Esophagus muscularis mucosa (tissue), 4 donors: ENCODE data around the gene SORCS2. TPM values are rescaled to one million over a fixed set of nuclear protein-coding genes. Genes with fewer than 3 reads are reported as not detected.

Experiments
- DNase-seq: peaks from one replicate; pipeline ENCODE4 v3.0.0-alpha.2; 2017; ENCODE audit errors: extremely low spot score
- H3K27ac ChIP-seq, 4 donors: fragments of 200-600 bp; sonication (generic); replicated peaks in 1 of 4; 1 replicate in 3 of 4; 2 replicates in 1 of 4; pipeline ENCODE4 v1.5.1; 2016 to 2019; ENCODE audit warnings: mild to moderate bottlenecking in 1 of 4
- H3K27me3 ChIP-seq, 4 donors: fragments of 200-600 bp; sonication (generic); one replicate each; pipeline versions ENCODE4 v1.5.1 to v1.6.0; 2016 to 2019
- H3K36me3 ChIP-seq, 4 donors: fragments of 200-600 bp; sonication (generic); one replicate each; pipeline ENCODE4 v1.5.1; 2016 to 2019
- H3K4me1 ChIP-seq, 4 donors: fragments of 200-600 bp; sonication (generic); one replicate each; pipeline ENCODE4 v1.5.1; 2016 to 2019
- H3K4me3 ChIP-seq, 4 donors: fragments of 200-600 bp; sonication (generic); 1 replicate in 2 of 4; 2 replicates in 2 of 4; pipeline ENCODE4 v1.5.1; 2016 to 2019; ENCODE audit warnings: mild to moderate bottlenecking in 4 of 4, moderate library complexity in 1 of 4
- H3K9me3 ChIP-seq, 4 donors: fragments of 200-600 bp; sonication (generic); 1 replicate in 3 of 4; 2 replicates in 1 of 4; pipeline ENCODE4 v1.5.1; 2016 to 2019
- CTCF ChIP-seq, 3 experiments: fragments of 200-600 bp in 2 of 3; fragments of 450-650 bp in 1 of 3; sonication (generic) in 2 of 3; IDR thresholded peaks; one replicate each; pipeline ENCODE4 v1.5.1; 2017 to 2019; ENCODE audit warnings: antibody characterized with exemption in 3 of 3, mild to moderate bottlenecking in 2 of 3, moderate library complexity in 1 of 3
- EP300 ChIP-seq: sonication (generic); formaldehyde crosslinking; IDR thresholded peaks from one replicate; pipeline ENCODE4 v1.6.1; 2017; ENCODE audit warnings: antibody characterized with exemption
- POLR2A ChIP-seq: fragments of 450-650 bp; IDR thresholded peaks from one replicate; pipeline ENCODE4 v1.6.1; 2017; ENCODE audit warnings: antibody characterized with exemption, moderate library complexity, mild to moderate bottlenecking, low read depth
- POLR2AphosphoS5 ChIP-seq, 2 donors: sonication (generic); formaldehyde crosslinking; IDR thresholded peaks; one replicate each; pipeline ENCODE4 v1.6.1; 2017; ENCODE audit warnings: antibody characterized with exemption in 2 of 2
- WGBS: methylation state at CpG from one replicate; pipeline ENCODE4 v1.1.5; 2018; 5-methylcytosine and 5-hydroxymethylcytosine counted together
- intact Hi-C: fragments of 100-400 bp; cut with DNase I; formaldehyde crosslinking; loops from one replicate; pipeline ENCODE4 v1.15.1; 2023
- total RNA-seq, 4 donors: library from RNA; depleted of rRNA; stranded (reverse); fragments of >200 nt; gene quantifications; one replicate each; pipeline versions ENCODE4 v1.1.0 to v1.2.1, GENCODE V29; 2016

Gene SORCS2
- total RNA-seq, 4 donors from 2014 or later: 3.3 to 10.1 (median 4.3) TPM

GRCh38 chr4:7774301-7775294 is 582.3 kb downstream of the SORCS2 start:
- intact Hi-C loops: no loop called here
- no peak for TF ChIP-seq POLR2AphosphoS5 (IDR thresholded peaks at IDR 0.05)
- no peak for TF ChIP-seq POLR2A
- no peak for TF ChIP-seq CTCF (IDR thresholded peaks at IDR 0.05)
- 93% methylated on average over 22 of the region's 22 CpGs for WGBS
- Histone ChIP-seq H3K4me3 (no peak overlapping the region), H3K27ac (no peak overlapping the region), H3K27me3 (no peaks in the 10 kb centered on the region), H3K9me3 (no peaks in the 10 kb centered on the region), H3K36me3 (peaks cover 27 to 88% (median 60%) of the 10 kb centered on the region in 4 donors), H3K4me1 (peaks cover 9 to 60% (median 46%) of the 10 kb centered on the region in 4 donors)
- DNase-seq: no peak

GRCh38 chr4:7775396-7775795 is 583.1 kb downstream of the SORCS2 start:
- H3K27ac ChIP-seq: no peak overlapping the region
- DNase-seq: no peak
- H3K27me3 ChIP-seq: no peaks in the 10 kb centered on the region
- H3K4me1 ChIP-seq: peaks cover 8 to 60% (median 46%) of the 10 kb centered on the region in 4 donors
- H3K9me3 ChIP-seq: no peaks in the 10 kb centered on the region
- peaks cover 22 to 80% (median 55%) of the 10 kb centered on the region in 4 donors for H3K36me3 ChIP-seq
- no peak overlapping the region for H3K4me3 ChIP-seq
- intact Hi-C loops: no loop called here
- 84% methylated on average over 9 of the region's 9 CpGs for WGBS
- TF ChIP-seq POLR2A (no peak), EP300 (no peak), CTCF (IDR thresholded peaks at IDR 0.05) (no peak), POLR2AphosphoS5 (IDR thresholded peaks at IDR 0.05) (no peak)

GRCh38 chr4:7777017-7777710 is 584.8 kb downstream of the SORCS2 start:
- Histone ChIP-seq H3K4me3 (no peak overlapping the region), H3K4me1 (peaks cover 21 to 60% (median 52%) of the 10 kb centered on the region in 4 donors), H3K36me3 (peaks cover 22 to 74% (median 43%) of the 10 kb centered on the region in 4 donors), H3K27ac (no peak overlapping the region), H3K27me3 (no peaks in the 10 kb centered on the region), H3K9me3 (no peaks in the 10 kb centered on the region)
- WGBS: 93% methylated on average over 14 of the region's 17 CpGs
- TF ChIP-seq POLR2A (no peak), EP300 (no peak), POLR2AphosphoS5 (IDR thresholded peaks at IDR 0.05) (no peak), CTCF (IDR thresholded peaks at IDR 0.05) (no peak)
- no peak for DNase-seq
- intact Hi-C loops: no loop called here

GRCh38 chr4:7777871-7778509 is 585.7 kb downstream of the SORCS2 start:
- intact Hi-C loops: no loop called here
- no peaks in the 10 kb centered on the region for H3K27me3 ChIP-seq
- no peaks in the 10 kb centered on the region for H3K9me3 ChIP-seq
- H3K4me3 ChIP-seq: peak overlapping the region in 2 of 4 donors; percentile 35 to 54
- no peak for DNase-seq
- H3K36me3 ChIP-seq: peaks cover 22 to 65% (median 35%) of the 10 kb centered on the region in 4 donors
- peak overlapping the region in 3 of 4 donors; percentile 75 to 83 (median 81) for H3K27ac ChIP-seq
- H3K4me1 ChIP-seq: peaks cover 23 to 60% (median 52%) of the 10 kb centered on the region in 4 donors
- no peak for TF ChIP-seq CTCF (IDR thresholded peaks at IDR 0.05)
- TF ChIP-seq POLR2AphosphoS5 (IDR thresholded peaks at IDR 0.05): no peak
- no peak for TF ChIP-seq POLR2A
- no peak for TF ChIP-seq EP300
- 86% methylated on average over 10 of the region's 10 CpGs for WGBS
